Hematopoietic multipotent progenitor cell treated with erythropoietin and hydrocortisone succinate and interleukin-3 and kit ligand, for 8 days (in vitro differentiated cells): ENCODE data around the gene ZNF521.

ENCODE experiments used
- DNase-seq: peaks from one replicate; pipeline ENCODE4 v3.0.0-alpha.2; 2015

Gene ZNF521

DNA sequence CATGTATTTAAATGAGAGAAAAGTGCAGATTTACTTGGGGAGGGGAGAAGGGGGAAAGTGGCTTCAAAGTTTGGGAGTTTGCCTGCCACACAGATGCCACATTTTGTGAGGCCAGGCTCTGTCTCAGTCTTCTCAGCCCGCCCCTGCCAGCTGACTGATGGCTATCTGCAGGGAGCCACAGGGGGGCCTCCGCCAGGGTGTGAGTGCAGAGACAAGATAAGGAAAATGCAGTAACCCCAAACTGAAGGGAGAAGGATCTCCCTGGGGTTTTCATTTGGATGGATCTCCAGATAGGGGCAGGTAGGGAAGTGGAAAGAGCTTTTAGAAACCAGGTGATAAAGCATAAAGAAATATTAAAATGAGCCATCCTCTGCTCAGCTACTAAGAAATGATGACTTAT lies 128.8 kb downstream of the ZNF521 start:
- DNase-seq, result peak; percentile 89

DNA sequence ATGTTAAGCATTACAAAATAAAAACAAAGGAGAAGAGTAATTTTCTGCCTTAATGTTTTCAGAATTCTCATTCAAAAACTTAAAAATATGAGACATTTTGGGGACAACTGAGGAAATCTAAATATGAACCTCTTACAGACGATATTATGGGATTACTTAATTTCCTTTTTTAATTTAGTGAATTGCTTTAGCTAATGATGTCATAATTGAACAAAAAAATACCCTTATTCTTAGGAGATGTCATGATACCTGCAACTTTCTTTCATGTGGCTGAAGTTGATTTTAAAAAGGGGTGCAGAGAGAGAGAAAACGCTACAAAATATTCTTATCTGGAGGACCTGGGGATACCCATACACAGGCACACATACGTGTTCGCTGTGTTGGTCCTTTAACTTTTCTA lies 129.3 kb downstream of the ZNF521 start:
- no peak for DNase-seq

DNA sequence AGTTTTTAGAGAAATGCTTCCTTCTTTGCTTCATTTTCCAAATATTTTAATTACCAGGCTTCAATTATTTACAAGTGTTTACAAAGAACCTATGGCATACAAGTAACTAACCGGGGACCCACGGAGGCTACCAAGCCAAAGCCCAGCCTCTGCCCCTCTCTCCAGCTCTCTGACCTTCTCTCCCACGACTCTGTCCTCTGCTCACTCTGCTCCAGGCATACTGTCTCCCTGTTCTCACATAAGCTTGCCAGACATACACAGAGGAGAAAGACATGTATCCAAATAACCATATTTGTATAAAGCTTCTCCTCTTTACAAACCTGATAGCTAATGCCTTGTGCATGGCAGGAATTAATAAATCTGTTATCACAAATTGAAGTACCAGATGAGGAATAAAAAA lies 141.3 kb downstream of the ZNF521 start:
- no peak for DNase-seq

DNA sequence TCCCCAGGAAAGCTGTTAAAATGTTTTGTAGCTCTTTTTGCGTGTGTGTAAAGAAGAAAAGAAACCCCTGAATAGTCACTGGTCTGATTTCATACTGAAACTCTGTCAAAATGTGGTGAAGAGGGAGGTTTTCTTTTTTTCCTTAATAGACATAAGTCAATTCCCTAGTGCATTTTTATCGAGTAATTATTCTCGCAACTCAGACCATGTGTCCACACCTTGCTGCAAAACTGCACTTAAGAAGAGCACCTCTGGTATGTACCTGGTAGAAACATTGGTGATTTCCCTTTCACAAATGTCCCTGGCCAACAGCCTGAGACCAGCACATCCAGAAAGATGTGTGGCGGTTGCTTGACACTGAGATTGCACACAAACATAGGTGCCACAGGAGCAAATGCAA lies 159.9 kb downstream of the ZNF521 start:
- DNase-seq, result no peak

DNA sequence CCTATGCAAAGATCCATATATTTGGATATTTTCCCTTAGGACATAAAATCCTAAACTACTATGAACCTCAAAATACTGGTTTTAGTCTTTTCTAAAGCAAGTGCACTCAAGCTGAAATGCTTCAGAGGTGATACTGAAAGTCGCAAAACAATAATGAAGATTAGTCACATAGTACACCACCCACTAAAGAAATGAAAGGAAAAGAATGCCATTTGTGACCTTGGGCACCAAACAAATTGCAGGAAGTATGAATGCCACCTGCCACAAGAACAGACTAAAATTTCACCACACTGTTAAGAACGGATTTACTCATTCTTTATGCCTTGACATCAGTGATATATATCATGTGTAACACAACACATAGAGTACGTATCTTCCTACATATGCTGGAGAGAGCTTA lies 161.5 kb downstream of the ZNF521 start:
- no peak for DNase-seq

DNA sequence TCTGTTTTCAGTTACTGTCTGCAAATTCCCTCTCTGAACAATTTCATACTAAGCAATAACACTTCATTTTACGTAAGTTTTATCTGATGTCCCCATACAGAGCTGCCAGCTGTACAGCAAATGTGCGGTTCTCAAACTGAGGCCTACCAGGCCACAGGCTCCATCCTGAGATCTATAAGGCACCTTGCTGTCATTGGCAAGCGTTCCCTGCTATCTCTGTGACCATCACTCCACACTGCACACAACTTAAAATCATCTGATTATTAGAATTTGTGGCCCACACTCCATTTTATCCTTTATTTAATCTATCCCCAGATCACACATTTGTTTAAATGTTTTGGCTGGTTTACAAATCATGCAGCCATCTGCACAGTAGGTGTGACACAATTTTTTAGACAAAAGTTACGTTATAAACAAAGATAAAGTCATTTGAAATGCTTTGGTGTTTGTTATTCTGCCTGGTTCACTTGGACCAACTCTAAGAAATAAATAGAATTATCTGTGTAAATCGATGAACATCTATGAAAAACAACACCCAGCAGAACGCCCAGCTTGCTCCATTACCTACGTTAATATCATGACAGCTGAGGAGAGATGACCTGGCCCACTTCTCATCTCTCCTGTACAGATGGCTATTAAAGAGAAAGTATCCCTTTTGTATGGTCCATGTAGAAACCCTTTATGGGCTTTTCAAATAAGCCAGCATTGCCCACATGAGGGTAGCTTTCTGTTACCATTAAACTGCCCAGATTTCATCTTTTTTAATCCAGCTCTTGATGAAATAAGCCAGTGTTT lies 162.4 kb downstream of the ZNF521 start:
- DNase-seq, result peak; percentile 4

DNA sequence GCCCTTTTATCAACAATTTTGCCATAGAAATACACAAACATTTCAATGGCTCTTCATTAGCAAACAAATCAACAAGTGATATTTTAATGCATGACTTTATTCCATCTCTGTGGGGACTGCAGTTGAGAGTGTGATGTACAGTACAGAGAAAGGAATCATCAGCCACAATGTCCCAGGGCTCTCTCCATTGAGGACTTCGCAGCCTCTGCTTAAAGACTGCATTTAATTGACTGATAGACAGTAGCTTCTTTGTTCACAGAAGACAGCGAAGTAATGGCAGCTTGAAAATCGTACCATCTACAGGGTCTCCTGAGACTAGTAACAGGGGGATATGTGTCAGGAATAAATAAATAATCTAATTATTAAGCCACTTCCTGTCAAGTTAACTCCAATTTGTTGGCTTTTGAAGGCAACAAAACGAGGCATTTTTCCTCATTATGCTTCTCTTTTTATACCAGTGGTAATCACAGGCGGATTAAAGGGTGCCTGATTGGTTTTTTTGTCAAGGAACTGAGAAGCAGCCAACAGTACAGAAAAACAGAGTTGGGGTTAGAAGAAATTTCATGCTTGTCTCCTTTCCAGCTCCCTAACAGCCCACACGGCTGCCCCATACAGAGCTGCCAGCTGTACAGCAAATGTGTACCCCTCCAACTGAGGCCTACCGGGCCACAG lies 164.3 kb downstream of the ZNF521 start:
- no peak for DNase-seq

DNA sequence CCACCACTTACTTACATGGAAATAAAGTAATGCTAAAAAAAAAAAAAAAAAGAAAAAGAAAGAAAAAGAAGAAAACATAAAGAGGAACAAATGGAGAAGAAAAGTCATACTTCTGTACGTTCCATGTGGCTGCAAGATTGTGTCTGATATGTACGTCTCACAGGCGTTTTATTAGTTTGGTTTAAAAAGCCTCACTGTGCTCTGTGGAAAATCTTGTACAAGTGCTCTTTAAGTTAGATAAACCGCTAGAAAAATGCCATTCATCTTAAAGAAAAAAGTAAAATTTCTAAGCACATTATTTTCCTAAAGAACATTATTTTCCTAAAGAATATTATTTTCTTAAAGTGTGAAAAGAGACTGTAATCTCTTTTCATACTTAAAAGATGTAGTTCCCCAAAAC lies 165.1 kb downstream of the ZNF521 start:
- no peak for DNase-seq

DNA sequence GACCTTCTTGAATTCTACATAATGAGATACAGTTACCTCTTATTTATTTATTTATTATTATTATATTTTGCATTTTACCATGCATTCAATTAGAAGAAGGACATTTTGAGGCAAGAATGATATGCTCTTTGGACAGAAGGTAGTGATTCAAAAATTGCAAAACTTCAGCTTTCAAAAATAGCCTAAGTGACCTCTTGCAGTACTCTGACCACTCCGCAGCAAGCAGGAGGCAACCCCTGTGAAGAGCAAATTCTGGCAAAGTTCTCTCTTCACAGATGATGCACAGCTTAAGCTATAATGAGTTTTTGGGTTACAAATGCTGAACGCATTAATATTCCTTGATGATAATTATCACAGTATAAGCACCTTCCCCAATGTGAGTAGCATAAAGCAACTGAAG lies 170.0 kb downstream of the ZNF521 start:
- DNase-seq, result no peak

DNA sequence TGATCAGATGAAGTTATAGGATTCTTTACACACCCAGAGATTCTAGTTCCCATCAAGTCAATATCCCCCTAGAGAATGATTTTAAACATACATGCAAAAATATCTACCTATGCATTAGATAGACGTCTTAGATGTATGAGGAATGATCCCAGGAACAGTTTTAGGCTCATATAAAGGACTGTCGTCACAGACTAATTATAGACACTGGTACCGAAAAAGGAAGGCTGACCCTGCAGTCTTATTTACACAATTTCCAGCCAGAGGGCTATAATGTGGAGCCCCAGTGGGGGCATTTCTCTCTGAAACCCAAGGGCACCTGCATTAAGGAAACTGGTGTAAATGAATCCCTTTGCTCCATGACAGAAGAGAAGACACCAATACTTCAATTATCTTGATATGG lies 170.4 kb downstream of the ZNF521 start:
- DNase-seq, result no peak

DNA sequence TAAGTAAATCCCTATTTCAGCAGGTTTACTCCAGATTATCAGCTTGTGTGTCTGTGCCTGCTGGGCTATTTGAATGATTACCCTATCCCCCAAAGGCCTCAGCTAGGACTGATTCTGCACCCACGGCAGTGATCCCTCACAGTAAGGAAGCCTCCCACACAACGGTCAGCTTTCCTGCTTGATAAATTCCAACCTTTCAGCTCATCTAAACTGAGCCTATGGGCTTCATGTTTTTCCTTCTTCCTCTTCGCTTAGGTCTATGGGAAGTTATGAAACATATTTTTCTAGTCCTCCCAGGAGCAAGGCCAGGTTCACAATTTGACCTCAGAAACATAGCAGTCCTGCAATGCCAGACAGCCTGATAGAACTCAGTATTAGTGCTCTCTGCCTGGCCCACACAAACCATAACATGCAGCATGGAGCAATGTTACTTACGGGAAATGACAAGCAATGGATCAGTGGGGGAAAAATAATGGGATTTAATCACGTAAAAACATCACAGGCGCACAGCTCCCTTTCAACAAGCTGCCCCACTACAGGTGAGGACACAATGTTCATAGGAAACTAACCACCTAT lies 170.9 kb downstream of the ZNF521 start:
- DNase-seq, result no peak

DNA sequence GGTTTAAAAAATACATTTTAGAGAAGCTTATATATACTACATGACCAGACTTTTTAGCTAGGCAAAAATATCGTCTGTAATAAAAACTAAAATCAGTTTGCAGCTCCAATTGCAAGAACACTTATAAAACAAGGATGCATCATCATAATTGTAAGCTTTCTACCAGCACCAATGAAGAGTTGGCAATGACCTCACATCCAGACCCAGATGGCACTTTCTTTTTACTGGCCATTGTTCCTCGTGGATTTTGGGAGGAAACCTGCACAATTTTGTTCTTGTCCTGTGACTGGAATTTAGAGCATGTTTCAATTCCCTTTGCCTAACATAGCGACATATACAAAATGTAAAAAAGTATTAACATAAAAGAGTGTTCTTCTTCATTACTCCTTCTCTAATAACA lies 174.3 kb downstream of the ZNF521 start:
- DNase-seq, result no peak

DNA sequence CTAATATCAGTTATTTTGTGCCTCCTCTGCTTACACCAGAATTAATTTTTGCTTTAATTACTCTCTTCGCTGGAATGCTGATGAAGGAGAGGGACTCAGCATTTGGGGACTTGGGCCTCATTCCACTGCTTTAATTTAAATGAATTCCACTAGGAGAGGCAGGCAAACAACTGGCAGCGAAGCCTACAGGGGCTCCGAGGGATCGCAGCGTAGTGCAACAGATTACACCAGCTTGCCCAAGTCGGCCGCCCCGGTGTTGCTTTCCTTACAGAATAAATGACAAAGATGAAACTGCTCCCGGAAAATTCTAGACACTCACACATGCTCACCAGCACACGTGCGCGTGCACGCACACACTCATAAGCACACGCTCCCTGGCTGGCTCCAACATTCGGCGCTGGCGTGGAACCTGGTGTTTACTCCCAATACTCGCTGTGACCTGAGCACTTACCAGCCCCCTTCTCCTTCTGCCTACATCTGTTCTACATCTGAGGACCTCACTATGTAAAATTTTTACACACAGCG lies 175.4 kb downstream of the ZNF521 start:
- DNase-seq, result no peak

DNA sequence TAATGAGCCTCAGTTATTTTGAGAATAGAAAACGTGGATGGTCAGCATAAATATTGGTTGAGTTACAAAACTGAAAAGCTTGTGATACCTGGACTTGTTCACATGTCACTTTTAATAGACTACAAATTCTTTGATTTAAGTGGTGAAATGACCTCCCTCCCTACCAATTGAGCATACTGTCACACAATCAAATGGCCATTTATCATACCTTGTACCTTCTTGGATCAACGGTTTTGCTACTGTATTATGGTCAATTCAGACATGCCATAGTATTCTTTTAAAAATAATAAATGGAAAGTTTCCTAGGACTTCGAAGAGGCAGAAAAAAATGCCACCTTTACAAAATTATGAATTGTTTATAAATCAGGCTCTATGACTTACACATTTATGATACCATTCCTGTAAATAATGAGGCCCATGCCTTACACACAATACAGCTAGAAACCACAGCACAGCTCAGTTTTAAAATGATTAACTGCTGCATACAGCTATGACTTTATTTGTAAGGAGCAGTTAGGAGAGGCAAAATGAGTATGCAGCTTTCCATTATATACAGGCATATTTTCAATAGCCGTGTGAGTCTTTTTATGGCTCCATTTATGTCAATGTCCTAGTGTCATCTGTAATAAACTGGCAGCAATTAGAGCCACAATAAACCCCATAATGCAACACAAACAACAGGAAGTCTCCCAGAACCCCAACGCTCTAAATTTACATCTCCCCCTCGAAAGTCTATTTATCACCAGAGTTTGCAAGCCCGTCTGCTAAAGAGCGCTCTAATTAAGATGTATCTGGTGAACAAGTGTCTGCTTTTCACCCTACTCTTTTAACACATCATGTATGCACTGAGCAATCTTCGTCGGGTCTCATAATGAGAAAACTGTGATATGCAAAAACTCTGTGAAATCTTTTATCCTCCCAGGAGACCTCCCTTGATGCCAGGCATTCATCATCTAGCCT lies 176.1 kb downstream of the ZNF521 start:
- no peak for DNase-seq

DNA sequence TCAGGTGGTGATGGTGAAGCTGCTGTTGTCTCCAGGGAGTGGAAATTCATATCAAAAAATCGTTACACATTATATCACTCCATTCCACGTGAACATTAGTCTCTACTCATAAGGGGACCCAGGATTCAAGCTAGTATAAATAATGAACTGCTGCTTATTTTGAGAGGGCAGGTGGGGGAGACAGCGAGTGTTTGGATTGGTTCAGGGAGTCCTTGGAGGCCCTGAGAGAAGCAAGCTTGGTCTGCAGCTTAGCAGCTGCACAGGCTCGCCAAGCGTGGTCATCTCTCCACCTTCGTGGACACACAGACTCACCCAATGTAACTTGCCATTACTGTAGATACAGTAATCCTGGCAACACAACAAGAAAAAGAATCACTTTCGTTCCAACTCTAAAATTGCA lies 177.6 kb downstream of the ZNF521 start:
- DNase-seq, result no peak

DNA sequence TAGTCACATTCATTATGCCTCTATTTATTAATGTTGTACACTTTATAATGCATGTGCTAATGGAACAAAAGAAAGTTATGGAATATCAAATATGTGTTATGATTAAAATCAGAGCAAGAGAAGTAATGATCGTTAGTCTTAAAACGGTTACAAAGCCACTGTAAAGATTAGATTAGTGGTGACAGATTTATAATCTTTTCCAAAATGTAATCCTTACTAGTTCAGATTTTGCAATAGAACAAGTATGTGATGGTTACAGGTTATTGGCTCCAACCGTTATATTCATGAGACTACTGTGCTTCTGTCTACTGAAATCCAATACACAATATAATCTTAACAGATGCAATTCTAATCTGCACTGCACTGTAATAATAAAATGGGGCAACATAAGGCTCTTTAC lies 180.6 kb downstream of the ZNF521 start:
- DNase-seq, result no peak

DNA sequence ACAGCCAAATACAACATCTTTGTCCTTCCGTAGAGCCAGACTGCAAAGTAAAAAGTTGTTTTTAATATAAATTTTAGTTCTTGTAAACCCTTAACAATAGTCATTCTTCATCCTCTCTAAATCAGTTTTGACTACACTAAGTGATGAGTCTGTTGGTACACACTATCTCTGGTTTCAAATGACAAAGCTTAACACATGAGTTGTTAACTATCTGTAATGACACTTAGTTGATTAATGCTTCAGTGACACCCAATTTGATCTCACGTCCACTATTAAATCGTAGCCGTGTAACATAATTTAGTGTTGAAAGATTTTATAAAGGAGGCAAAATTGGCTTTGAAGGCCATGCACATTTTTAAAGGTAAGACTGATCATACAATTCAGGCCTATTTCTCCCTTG lies 181.6 kb downstream of the ZNF521 start:
- no peak for DNase-seq

DNA sequence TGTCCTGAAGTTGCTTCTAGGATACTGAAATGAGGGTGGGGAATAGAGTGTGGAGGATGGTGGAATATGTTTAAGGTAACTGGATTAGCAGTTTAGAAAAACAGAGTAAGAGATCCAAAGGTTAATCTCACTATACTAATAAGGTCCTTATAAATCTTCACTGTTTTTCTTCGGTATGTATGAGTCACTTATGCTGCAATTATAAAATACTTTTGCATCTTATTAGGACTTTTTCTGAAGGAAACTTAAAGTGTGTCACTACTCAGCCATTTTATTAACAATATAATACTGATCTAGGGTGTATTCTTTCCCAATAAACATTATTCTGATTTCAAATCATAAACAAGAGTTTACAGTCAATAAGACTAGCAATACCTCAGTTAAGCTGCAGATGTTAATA lies 182.3 kb downstream of the ZNF521 start:
- no peak for DNase-seq

DNA sequence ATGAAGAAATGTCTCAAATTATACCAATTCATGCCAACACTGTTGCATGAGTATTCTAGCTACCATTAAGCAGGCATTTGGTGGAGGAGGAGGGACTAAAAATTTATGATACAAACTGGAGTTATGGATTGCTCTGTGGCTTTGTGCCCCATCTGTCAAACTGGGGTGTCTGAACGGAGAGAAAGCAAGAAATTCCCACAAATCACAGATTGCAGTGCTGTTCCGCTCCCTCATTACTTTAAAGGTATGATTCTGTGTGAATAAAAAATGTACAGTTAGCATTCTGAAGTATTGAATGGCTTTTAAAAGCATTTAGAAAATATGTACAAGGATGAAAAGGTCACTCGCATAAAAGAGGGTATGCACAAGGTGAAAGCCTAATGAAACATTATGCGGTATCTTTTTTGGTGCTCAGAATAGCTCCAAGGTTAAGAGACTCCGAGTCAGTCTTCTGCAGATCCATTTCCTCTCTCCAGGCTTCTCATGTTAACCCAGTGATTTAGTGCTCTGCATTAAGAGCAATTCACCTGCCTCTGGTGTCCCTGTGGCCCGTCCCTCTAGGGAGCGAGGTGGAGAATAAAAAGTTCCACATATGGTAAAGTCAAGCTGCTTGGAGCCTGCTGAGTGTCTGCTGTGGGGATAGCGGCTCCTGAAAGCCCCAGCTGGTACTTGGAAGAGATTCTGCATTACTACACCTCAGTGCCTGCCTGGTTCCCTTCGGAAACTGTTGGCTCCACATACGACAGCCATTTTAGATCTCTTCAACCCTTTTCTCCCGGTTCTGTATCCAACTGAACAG lies 184.2 kb downstream of the ZNF521 start:
- DNase-seq, result no peak

DNA sequence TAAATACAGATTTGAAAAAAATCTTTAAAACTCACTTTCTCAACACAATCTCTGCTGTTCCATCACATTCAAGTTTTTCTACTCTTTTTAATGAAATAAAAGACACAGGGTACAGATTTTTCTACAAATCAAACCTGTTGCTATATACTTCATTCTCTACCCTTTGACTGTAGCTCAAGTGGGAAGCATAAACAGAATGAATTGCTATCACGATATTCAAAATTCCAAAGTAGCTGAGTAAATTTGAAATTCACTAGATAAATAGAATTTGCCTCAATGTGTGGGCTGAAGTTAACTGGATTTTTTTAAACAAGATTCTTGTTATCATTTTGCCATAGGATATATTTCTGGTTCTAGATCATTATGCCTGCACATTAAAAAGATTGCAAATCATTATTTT lies 185.9 kb downstream of the ZNF521 start:
- no peak for DNase-seq

DNA sequence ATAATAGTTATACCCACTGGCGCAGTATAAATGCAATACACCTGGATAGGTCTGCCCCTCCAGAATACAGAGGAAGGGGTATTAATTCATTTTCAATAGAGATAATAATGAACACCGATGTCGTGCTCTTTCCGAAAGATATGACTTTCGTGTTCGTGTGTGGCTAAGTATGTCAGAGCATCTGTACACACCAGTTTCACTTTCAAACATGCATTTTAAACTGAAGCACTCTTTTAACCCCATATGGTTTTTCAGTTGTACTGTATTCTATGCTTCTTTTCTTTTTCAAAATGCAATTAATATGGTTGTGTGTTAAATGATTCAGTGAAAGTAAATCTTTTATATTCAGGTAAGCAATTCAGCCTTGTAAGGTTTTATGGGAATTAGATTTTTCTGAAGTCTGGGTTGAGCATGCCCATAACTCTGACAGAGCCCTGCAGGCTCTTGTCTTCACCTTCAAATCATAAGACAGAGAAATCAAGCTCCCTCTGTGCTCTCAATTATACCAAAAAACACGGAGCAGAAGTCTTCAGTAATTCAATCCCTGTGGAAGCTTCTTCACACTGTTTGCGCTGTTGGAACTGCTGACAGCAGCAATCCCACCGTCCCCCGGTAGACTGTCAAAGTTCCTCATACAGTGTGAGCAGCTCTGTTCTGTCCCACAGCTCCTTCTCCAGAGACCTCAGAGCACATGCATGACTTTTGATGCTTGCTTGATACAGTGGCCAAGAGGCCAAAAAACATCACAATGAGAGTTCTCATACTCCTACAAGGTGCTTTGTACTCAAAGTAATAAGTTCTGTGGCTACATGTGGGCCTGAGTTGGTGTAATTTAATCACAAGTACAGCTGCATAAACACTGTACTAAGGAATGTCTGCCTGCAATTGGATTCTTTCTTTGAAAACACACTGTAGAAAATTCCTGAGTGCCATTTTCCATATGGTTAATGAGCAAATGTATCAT lies 186.8 kb downstream of the ZNF521 start:
- DNase-seq, result peak; percentile 16
